ENCODE results near the gene DUSP12. TPM values are rescaled to one million over a fixed set of nuclear protein-coding genes. Genes with fewer than 3 reads are reported as not detected.

DUSP12 gene
- total and polyA plus RNA-seq, 12 donors = 7.8 to 48.1 (median 16.6) TPM

- no peaks in the 10 kb centered on the region for H3K27me3 ChIP-seq
- TF ChIP-seq POLR2A (IDR thresholded peaks at IDR 0.05) (no peak), CTCF (IDR thresholded peaks at IDR 0.05) (no peak)
- H3K36me3 ChIP-seq (replicated peaks in 1 of 2) = peaks cover 0 to 17% of the 10 kb centered on the region in 2 donors
- 89 to 95% (median 94%) methylated on average over 1 of the region's 1 CpG for WGBS, 4 donors
- H3K4me1 ChIP-seq (replicated peaks in 1 of 2) = peaks cover 6 to 8% of the 10 kb centered on the region in 2 donors
- intact Hi-C loops (cut with DNase I) = loop anchor here in 1 of 2 donors (10.0 kb wide), 1 partner anchor 235 kb away; no protein-coding TSS in a partner anchor
- DNase-seq = no peak
- H3K27ac ChIP-seq = no peak overlapping the region
- no peaks in the 10 kb centered on the region for H3K9me3 ChIP-seq (replicated peaks in 1 of 3)
- H3K4me3 ChIP-seq = no peak overlapping the region
These were observed 50.2 kb downstream of the DUSP12 start for GRCh38 chr1:161799792-161800191.

- Histone ChIP-seq H3K4me1 (replicated peaks in 1 of 2) (peaks cover 26 to 29% of the 10 kb centered on the region in 2 donors), H3K36me3 (replicated peaks in 1 of 2) (peaks cover 0 to 5% of the 10 kb centered on the region in 2 donors), H3K9me3 (replicated peaks in 1 of 3) (no peaks in the 10 kb centered on the region), H3K27me3 (no peaks in the 10 kb centered on the region), H3K4me3 (no peak overlapping the region), H3K27ac (peak overlapping the region in 2 of 5 donors; percentile 1 to 13)
- peak in 2 of 7 donors; percentile 13 to 22 for DNase-seq
- intact Hi-C loops (cut with DNase I) = no loop called here
- no peak for TF ChIP-seq POLR2A (IDR thresholded peaks at IDR 0.05)
- no peak for TF ChIP-seq CTCF (IDR thresholded peaks at IDR 0.05)
- 79 to 95% (median 85%) methylated on average over 7 of the region's 7 CpGs for WGBS, 4 donors
These were observed 52.4 kb downstream of the DUSP12 start for GRCh38 chr1:161801955-161802354.

GRCh38 chr1:161803181-161803580 lies 53.6 kb downstream of the DUSP12 start:
- TF ChIP-seq CTCF (IDR thresholded peaks at IDR 0.05) = no peak
- no peak for TF ChIP-seq POLR2A (IDR thresholded peaks at IDR 0.05)
- intact Hi-C loops (cut with DNase I) = no loop called here
- H3K4me3 ChIP-seq = no peak overlapping the region
- no peaks in the 10 kb centered on the region for H3K9me3 ChIP-seq (replicated peaks in 1 of 3)
- H3K27ac ChIP-seq = peak overlapping the region in 2 of 5 donors; percentile 13 to 28
- DNase-seq = no peak
- H3K4me1 ChIP-seq (replicated peaks in 1 of 2) = peaks cover 33 to 39% of the 10 kb centered on the region in 2 donors
- WGBS, 4 donors = 59 to 68% (median 63%) methylated on average over 2 of the region's 2 CpGs
- no peaks in the 10 kb centered on the region for H3K36me3 ChIP-seq (replicated peaks in 1 of 2)
- no peaks in the 10 kb centered on the region for H3K27me3 ChIP-seq

DNA sequence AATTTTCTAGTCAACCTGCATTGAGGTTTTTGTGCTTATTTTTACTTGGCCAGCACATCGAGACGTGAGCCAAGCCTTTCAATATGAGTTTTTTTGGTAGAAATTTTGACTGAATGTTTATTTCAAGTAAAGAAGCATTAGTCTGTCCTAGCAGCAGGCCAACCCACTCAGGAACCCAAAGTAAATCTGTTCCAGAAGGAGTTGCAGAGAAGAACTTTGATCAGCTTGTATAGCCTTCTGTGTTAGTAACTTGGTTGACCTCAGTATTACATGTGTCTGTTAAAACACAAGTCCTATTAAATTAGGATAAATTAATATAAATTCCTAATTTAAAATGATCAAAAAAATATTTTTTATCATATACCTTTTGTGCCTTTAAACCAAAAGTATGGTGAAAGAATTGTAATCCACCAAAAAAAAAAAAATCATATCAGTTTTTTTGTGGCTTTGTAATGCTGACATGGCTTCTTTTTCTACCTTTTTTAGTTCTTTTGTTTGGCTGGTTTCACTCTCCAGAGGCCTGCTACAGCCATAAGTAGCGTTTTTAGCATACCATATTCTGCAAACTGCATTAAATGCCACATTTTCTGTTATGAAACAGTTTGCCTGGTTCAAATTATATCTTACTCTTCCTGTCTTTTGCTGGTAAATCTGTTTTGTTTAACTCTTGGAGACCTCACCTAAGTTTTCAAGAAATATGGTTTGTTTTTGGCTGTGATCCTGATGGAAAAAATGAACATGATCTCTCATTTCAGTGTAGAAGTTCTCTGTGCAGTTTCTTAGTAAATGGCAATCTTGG lies 56.0 kb downstream of the DUSP12 start:
- DNase-seq = no peak
- Histone ChIP-seq H3K4me3 (no peak overlapping the region), H3K9me3 (replicated peaks in 1 of 3) (no peaks in the 10 kb centered on the region), H3K4me1 (replicated peaks in 1 of 2) (peaks cover 33 to 41% of the 10 kb centered on the region in 2 donors), H3K27me3 (no peaks in the 10 kb centered on the region), H3K36me3 (replicated peaks in 1 of 2) (no peaks in the 10 kb centered on the region), H3K27ac (peak overlapping the region in 1 of 5 donors; percentile 25)
- intact Hi-C loops (cut with DNase I) = no loop called here
- 76 to 86% (median 85%) methylated on average over 3 of the region's 3 CpGs for WGBS, 4 donors
- no peak for TF ChIP-seq CTCF (IDR thresholded peaks at IDR 0.05)
- no peak for TF ChIP-seq POLR2A (IDR thresholded peaks at IDR 0.05)

Small RNA genes lying within 50 kb of the gene (small RNA-seq; reads per million reads assigned to genes)
- gene RN7SL466P = 0 reads per million in 2 donors

Other genes with a start within 250 kb of the DUSP12 start
- gene FCGR2A, start 244.3 kb upstream of the DUSP12 start, total RNA-seq = 100 to 1,000 TPM in 5 of 9 donors, 10 to 100 TPM in 3, 1 to 10 TPM in 1; 6.5 to 120 (median 109) TPM
- 10 to 100 TPM; 21.2 to 72.5 (median 23.7) TPM for gene FCGR2A, start 244.3 kb upstream of the DUSP12 start, polyA plus RNA-seq
- 1 to 10 TPM in 8 of 9 donors, under 1 TPM in 1; 0.61 to 8.0 (median 3.5) TPM for gene HSPA6, start 225.2 kb upstream of the DUSP12 start, total RNA-seq
- 10 to 100 TPM in 1 of 3 donors, 1 to 10 TPM in 1, under 1 TPM in 1; 0.92 to 12.8 (median 4.7) TPM for gene HSPA6, start 225.2 kb upstream of the DUSP12 start, polyA plus RNA-seq
- 100 to 1,000 TPM in 6 of 9 donors, 10 to 100 TPM in 2, 1 to 10 TPM in 1; 3.1 to 184 (median 124) TPM for gene FCGR3A, start 200.0 kb upstream of the DUSP12 start, total RNA-seq
- gene FCGR3A, start 200.0 kb upstream of the DUSP12 start, polyA plus RNA-seq = 100 to 1,000 TPM in 1 of 3 donors, 10 to 100 TPM in 2; 18.1 to 103 (median 30.1) TPM
- gene FCGR3B, start 118.6 kb upstream of the DUSP12 start, total RNA-seq = 10 to 100 TPM in 3 of 9 donors, 1 to 10 TPM in 4, under 1 TPM in 2; 0.17 to 17.1 (median 8.2) TPM
- 1 to 10 TPM in 1 of 3 donors, under 1 TPM in 2; 0.24 to 3.4 (median 0.88) TPM for gene FCGR3B, start 118.6 kb upstream of the DUSP12 start, polyA plus RNA-seq
- 10 to 100 TPM in 8 of 9 donors, 1 to 10 TPM in 1; 2.1 to 32.1 (median 19.6) TPM for gene FCGR2B, start 86.6 kb upstream of the DUSP12 start, total RNA-seq
- 1 to 10 TPM; 3.4 to 6.4 (median 3.5) TPM for gene FCGR2B, start 86.6 kb upstream of the DUSP12 start, polyA plus RNA-seq
- 10 to 100 TPM in 1 of 9 donors, under 1 TPM in 2, not detected in 6; 0.28 to 28.0 (median 0.31) TPM for gene FCRLA, start 42.6 kb upstream of the DUSP12 start, total RNA-seq
- gene FCRLA, start 42.6 kb upstream of the DUSP12 start, polyA plus RNA-seq = under 1 TPM; 0.03 to 0.16 (median 0.15) TPM
- 1 to 10 TPM in 6 of 9 donors, under 1 TPM in 2, not detected in 1; 0.79 to 3.4 (median 1.8) TPM for gene FCRLB, start 28.2 kb upstream of the DUSP12 start, total RNA-seq
- gene FCRLB, start 28.2 kb upstream of the DUSP12 start, polyA plus RNA-seq = under 1 TPM; 0.42 to 0.67 (median 0.56) TPM
- 10 to 100 TPM; 21.5 to 34.2 (median 28.2) TPM for gene ATF6, start 16.5 kb downstream of the DUSP12 start, total RNA-seq
- gene ATF6, start 16.5 kb downstream of the DUSP12 start, polyA plus RNA-seq = 10 to 100 TPM in 1 of 3 donors, 1 to 10 TPM in 2; 3.5 to 27.9 (median 3.6) TPM

Data from adrenal gland (tissue), 12 donors.